ENCODE results near the gene MICA.

GRCh38 chr6:31363811-31364210, 39.6 kb upstream of the MICA start:
- no peak for TF ChIP-seq CTCF (IDR thresholded peaks at IDR 0.05 in 8 of 11, conservative IDR thresholded peaks at IDR 0.05 in 3 of 11)
- no peak for TF ChIP-seq POLR2A (IDR thresholded peaks at IDR 0.05)
- no peak for TF ChIP-seq POLR2AphosphoS5 (IDR thresholded peaks at IDR 0.05)
